22Rv1 (cell line): ENCODE measurements around the gene NCS1.

ENCODE experiments used
- H3K27ac ChIP-seq: fragments of 450-650 bp; 2 replicates; pipeline ENCODE4 v1.5.1; 2017
- CTCF ChIP-seq: fragments of 450-650 bp; IDR thresholded peaks from 2 replicates; pipeline ENCODE4 v1.5.1; 2017; ENCODE audit warnings: mild to moderate bottlenecking
- ZFX ChIP-seq: fragments of 450-650 bp; IDR thresholded peaks from 2 replicates; pipeline ENCODE4 v1.6.1; 2017; ENCODE audit warnings: antibody characterized with exemption, borderline replicate concordance

The NCS1 gene

GRCh38 chr9:130189840-130190239 is 17.6 kb downstream of the NCS1 start:
- no peak overlapping the region for H3K27ac ChIP-seq
- no peak for TF ChIP-seq ZFX

- TF ChIP-seq CTCF (no peak), ZFX (no peak)
- no peak overlapping the region for H3K27ac ChIP-seq
These were observed 19.0 kb downstream of the NCS1 start for GRCh38 chr9:130191068-130191748.

- TF ChIP-seq CTCF = no peak
- TF ChIP-seq ZFX = no peak
- no peak overlapping the region for H3K27ac ChIP-seq
These were observed 19.5 kb downstream of the NCS1 start for GRCh38 chr9:130191749-130192120.

GRCh38 chr9:130192382-130192999 is 20.3 kb downstream of the NCS1 start:
- TF ChIP-seq CTCF = no peak
- TF ChIP-seq ZFX = no peak
- H3K27ac ChIP-seq = no peak overlapping the region

GRCh38 chr9:130193103-130193502 is 20.9 kb downstream of the NCS1 start:
- no peak overlapping the region for H3K27ac ChIP-seq
- no peak for TF ChIP-seq ZFX
- no peak for TF ChIP-seq CTCF

- no peak overlapping the region for H3K27ac ChIP-seq
- no peak for TF ChIP-seq CTCF
- TF ChIP-seq ZFX = no peak
These were observed 21.6 kb downstream of the NCS1 start for GRCh38 chr9:130193531-130194377.

GRCh38 chr9:130194378-130194932 is 22.3 kb downstream of the NCS1 start:
- H3K27ac ChIP-seq = no peak overlapping the region
- no peak for TF ChIP-seq CTCF
- no peak for TF ChIP-seq ZFX
